Keratinocyte (primary cell): ENCODE measurements around the gene SRCIN1. TPM values are rescaled to one million over a fixed set of nuclear protein-coding genes. Genes with fewer than 3 reads are reported as not detected.

ENCODE experiments used
- DNase-seq: peaks from one replicate; pipeline ENCODE4 v3.0.0-alpha.2; 2011; ENCODE audit warnings: low read depth, missing footprints, low spot score
- FAIRE-seq: peaks from 2 replicates; lab custom pipeline; 2011; peaks lifted over from hg19 to GRCh38; lab: Jason Lieb, UNC
- H2AFZ ChIP-seq: 2 replicates; pipeline ENCODE4 v1.6.0; 2012; ENCODE audit warnings: low read length, control low read depth, inconsistent platforms; ENCODE audit not compliant: control insufficient read depth
- H3K27ac ChIP-seq: 2 replicates; pipeline ENCODE4 v1.5.1; 2011; ENCODE audit warnings: low read length; ENCODE audit not compliant: control insufficient read depth, insufficient read depth
- H3K27me3 ChIP-seq: 3 replicates; pipeline ENCODE4 v1.6.0; 2011; ENCODE audit warnings: low read length; ENCODE audit not compliant: control insufficient read depth, insufficient read depth; ENCODE audit errors: extremely low read depth
- H3K36me3 ChIP-seq, 2 experiments: 2 replicates in 1 of 2; 3 replicates in 1 of 2; pipeline ENCODE4 v1.5.1; 2011; ENCODE audit warnings: low read length in 2 of 2, mild to moderate bottlenecking in 1 of 2; ENCODE audit not compliant: control insufficient read depth in 2 of 2, insufficient read depth in 2 of 2; ENCODE audit errors: extremely low read depth in 1 of 2
- H3K4me1 ChIP-seq: 3 replicates; pipeline ENCODE4 v1.5.1; 2011; ENCODE audit warnings: low read length; ENCODE audit not compliant: control insufficient read depth, insufficient read depth; ENCODE audit errors: extremely low read depth
- H3K4me2 ChIP-seq: 3 replicates; pipeline ENCODE4 v1.6.0; 2011; ENCODE audit warnings: low read depth, low read length; ENCODE audit not compliant: control insufficient read depth, insufficient read depth; ENCODE audit errors: extremely low read depth
- H3K4me3 ChIP-seq, 3 experiments: fragments of 200-600 bp in 1 of 3; sonication (generic) in 1 of 3; 2 replicates in 2 of 3; 3 replicates in 1 of 3; pipeline ENCODE4 v1.5.1; 2011 to 2016; ENCODE audit warnings: low read length in 3 of 3, mild to moderate bottlenecking in 3 of 3, control low read depth in 2 of 3, inconsistent platforms in 1 of 3, low read depth in 1 of 3, mixed read lengths in 1 of 3, mixed run types in 1 of 3, moderate library complexity in 1 of 3; ENCODE audit not compliant: control insufficient read depth in 2 of 3, insufficient read depth in 2 of 3; ENCODE audit errors: extremely low read depth in 1 of 3
- H3K79me2 ChIP-seq: 2 replicates; pipeline ENCODE4 v1.6.0; 2012; ENCODE audit warnings: low read length; ENCODE audit not compliant: control insufficient read depth, insufficient read depth
- H3K9ac ChIP-seq: 3 replicates; pipeline ENCODE4 v1.6.0; 2011; ENCODE audit warnings: low read length; ENCODE audit not compliant: control insufficient read depth, insufficient read depth; ENCODE audit errors: extremely low read depth
- H3K9me1 ChIP-seq: 3 replicates; pipeline ENCODE4 v1.6.0; 2011; ENCODE audit warnings: low read length; ENCODE audit not compliant: control insufficient read depth, insufficient read depth; ENCODE audit errors: extremely low read depth
- H3K9me3 ChIP-seq: 2 replicates; pipeline ENCODE4 v1.5.1; 2012; ENCODE audit warnings: low read depth, low read length; ENCODE audit not compliant: control insufficient read depth
- H4K20me1 ChIP-seq: 3 replicates; pipeline ENCODE4 v1.6.0; 2011; ENCODE audit warnings: low read length; ENCODE audit not compliant: control insufficient read depth, insufficient read depth; ENCODE audit errors: extremely low read depth
- EZH2 ChIP-seq: IDR thresholded peaks from one replicate; pipeline ENCODE4 v1.6.1; 2012; ENCODE audit warnings: inconsistent platforms, mild to moderate bottlenecking, low read length, moderate library complexity
- dilution Hi-C: fragments of 300-500 bp; cut with MboI; formaldehyde crosslinking; loops from one replicate; pipeline ENCODE4 v1.7.0; 2020; ENCODE audit warnings: low sequenced_read_pairs; ENCODE audit not compliant: extremely low pct_ligation_motif_present
- polyA plus RNA-seq, 5 experiments: library from polyadenylated mRNA; depleted of rRNA in 3 of 5; stranded (reverse) in 3 of 5; stranded (forward) in 1 of 5; unstranded in 1 of 5; fragments of >200 nt; gene quantifications; 1 replicate in 1 of 5; 2 replicates in 3 of 5; 3 replicates in 1 of 5; pipeline versions ENCODE4 v1.2.1 to v1.2.3, GENCODE V29; 2011 to 2012; ENCODE audit warnings: missing spikeins in 2 of 5, low read depth in 1 of 5, low replicate concordance in 1 of 5
- TF ChIP-seq, protein P1 (sequence below), 3 experiments: IDR thresholded peaks in 1 of 3; conservative IDR thresholded peaks in 1 of 3; optimal IDR thresholded peaks in 1 of 3; 2 replicates in 2 of 3; 3 replicates in 1 of 3; pipeline versions ENCODE3 to v1.5.1; 2011; ENCODE audit warnings: low read length in 3 of 3, mild to moderate bottlenecking in 3 of 3, moderate library complexity in 2 of 3, control low read depth in 1 of 3, inconsistent platforms in 1 of 3; ENCODE audit not compliant: insufficient read depth in 2 of 3; ENCODE audit errors: extremely low read depth in 1 of 3

The SRCIN1 gene
- polyA plus RNA-seq, 1 donor (not counting 4 experiments of a cell fraction or from before 2014, with no cell fraction given) = 0.37 TPM

- Histone ChIP-seq H3K9me3 (no peaks in the 10 kb centered on the region), H3K36me3 (no peaks in the 10 kb centered on the region), H3K79me2 (no peaks in the 10 kb centered on the region), H3K4me2 (no peak overlapping the region), H3K27ac (no peak overlapping the region), H3K9me1 (no peaks in the 10 kb centered on the region), H3K4me3 (no peak overlapping the region), H2AFZ (no peak overlapping the region), H4K20me1 (no peaks in the 10 kb centered on the region), H3K27me3 (no peaks in the 10 kb centered on the region), H3K4me1 (peaks cover 3% of the 10 kb centered on the region), H3K9ac (no peak overlapping the region)
- DNase-seq (no peak), FAIRE-seq (no peak)
- TF ChIP-seq EZH2 = no peak
- TF ChIP-seq, protein P1, sequence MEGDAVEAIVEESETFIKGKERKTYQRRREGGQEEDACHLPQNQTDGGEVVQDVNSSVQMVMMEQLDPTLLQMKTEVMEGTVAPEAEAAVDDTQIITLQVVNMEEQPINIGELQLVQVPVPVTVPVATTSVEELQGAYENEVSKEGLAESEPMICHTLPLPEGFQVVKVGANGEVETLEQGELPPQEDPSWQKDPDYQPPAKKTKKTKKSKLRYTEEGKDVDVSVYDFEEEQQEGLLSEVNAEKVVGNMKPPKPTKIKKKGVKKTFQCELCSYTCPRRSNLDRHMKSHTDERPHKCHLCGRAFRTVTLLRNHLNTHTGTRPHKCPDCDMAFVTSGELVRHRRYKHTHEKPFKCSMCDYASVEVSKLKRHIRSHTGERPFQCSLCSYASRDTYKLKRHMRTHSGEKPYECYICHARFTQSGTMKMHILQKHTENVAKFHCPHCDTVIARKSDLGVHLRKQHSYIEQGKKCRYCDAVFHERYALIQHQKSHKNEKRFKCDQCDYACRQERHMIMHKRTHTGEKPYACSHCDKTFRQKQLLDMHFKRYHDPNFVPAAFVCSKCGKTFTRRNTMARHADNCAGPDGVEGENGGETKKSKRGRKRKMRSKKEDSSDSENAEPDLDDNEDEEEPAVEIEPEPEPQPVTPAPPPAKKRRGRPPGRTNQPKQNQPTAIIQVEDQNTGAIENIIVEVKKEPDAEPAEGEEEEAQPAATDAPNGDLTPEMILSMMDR (optimal IDR thresholded peaks at IDR 0.05 in 1 of 3, IDR thresholded peaks at IDR 0.05 in 1 of 3, conservative IDR thresholded peaks at IDR 0.05 in 1 of 3; ENCODE audit: extremely low read depth in 1 of 3, insufficient read depth in 2 of 3, low read length in 3 of 3) = no peak
- dilution Hi-C loops = no loop called here
Measured at GRCh38 chr17:38545531-38546225, 60.1 kb downstream of the SRCIN1 start.

DNA sequence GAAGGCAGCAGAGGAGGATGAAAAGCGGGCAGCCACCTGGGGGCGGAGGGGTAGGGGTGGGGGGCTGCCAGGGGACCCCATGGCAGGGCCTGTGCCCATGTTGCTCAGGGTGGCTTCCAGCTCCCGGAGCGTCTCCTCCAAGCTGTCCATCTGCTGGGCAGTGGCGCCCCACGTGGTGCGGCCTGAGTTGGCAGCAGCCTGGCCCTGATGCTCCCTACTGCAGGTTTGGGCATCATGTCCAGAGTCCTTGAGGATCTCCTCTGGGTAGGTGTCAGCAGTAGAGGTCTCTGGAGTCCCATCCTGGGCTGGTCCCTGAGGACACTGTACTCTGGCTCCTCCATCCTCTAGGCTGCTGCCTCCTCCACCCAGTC, 60.9 kb downstream of the SRCIN1 start:
- no peak overlapping the region for H2AFZ ChIP-seq
- no peaks in the 10 kb centered on the region for H3K9me3 ChIP-seq
- H3K27ac ChIP-seq = no peak overlapping the region
- H3K9me1 ChIP-seq = no peaks in the 10 kb centered on the region
- H4K20me1 ChIP-seq = no peaks in the 10 kb centered on the region
- no peak overlapping the region for H3K4me3 ChIP-seq
- TF ChIP-seq EZH2 = no peak
- H3K4me2 ChIP-seq = no peak overlapping the region
- FAIRE-seq (no peak), DNase-seq (no peak)
- no peak overlapping the region for H3K9ac ChIP-seq
- no peaks in the 10 kb centered on the region for H3K79me2 ChIP-seq
- no peaks in the 10 kb centered on the region for H3K36me3 ChIP-seq
- H3K27me3 ChIP-seq = no peaks in the 10 kb centered on the region
- dilution Hi-C loops = no loop called here
- no peaks in the 10 kb centered on the region for H3K4me1 ChIP-seq
